AG09319 (cell line): ENCODE data around the gene VAPA.

ENCODE experiments used
- DNase-seq: peaks from one replicate; pipeline ENCODE4 v3.0.0-alpha.2; 2010; ENCODE audit warnings: low read depth; ENCODE audit errors: extremely low read depth
- TF ChIP-seq, protein P1 (sequence below): IDR thresholded peaks from 2 replicates; pipeline ENCODE4 v1.5.1; 2011; ENCODE audit warnings: low read depth, mild to moderate bottlenecking, inconsistent platforms, low read length, moderate library complexity

VAPA gene

DNA sequence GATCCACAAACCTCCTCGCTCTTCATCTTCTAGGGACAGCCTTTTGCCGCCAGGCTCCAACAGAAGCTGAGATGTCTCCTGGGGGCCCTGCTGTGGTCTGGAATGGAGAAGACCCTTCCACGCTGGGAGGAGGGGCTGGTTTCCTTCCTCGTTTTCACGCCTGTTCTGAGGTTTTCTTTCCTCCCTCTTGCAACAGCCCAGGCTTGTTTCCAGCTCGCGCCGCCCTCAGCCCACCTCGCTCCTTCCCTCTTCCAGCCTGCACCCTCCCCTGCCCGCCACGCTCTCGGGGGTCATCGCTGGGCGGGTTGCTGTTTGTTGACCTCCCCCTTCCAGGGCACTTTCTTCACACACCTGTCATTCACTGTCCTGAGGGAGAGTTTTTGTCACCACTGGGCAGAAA, 55.4 kb downstream of the VAPA start:
- no peak for DNase-seq
- TF ChIP-seq, protein P1, sequence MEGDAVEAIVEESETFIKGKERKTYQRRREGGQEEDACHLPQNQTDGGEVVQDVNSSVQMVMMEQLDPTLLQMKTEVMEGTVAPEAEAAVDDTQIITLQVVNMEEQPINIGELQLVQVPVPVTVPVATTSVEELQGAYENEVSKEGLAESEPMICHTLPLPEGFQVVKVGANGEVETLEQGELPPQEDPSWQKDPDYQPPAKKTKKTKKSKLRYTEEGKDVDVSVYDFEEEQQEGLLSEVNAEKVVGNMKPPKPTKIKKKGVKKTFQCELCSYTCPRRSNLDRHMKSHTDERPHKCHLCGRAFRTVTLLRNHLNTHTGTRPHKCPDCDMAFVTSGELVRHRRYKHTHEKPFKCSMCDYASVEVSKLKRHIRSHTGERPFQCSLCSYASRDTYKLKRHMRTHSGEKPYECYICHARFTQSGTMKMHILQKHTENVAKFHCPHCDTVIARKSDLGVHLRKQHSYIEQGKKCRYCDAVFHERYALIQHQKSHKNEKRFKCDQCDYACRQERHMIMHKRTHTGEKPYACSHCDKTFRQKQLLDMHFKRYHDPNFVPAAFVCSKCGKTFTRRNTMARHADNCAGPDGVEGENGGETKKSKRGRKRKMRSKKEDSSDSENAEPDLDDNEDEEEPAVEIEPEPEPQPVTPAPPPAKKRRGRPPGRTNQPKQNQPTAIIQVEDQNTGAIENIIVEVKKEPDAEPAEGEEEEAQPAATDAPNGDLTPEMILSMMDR: no peak

DNA sequence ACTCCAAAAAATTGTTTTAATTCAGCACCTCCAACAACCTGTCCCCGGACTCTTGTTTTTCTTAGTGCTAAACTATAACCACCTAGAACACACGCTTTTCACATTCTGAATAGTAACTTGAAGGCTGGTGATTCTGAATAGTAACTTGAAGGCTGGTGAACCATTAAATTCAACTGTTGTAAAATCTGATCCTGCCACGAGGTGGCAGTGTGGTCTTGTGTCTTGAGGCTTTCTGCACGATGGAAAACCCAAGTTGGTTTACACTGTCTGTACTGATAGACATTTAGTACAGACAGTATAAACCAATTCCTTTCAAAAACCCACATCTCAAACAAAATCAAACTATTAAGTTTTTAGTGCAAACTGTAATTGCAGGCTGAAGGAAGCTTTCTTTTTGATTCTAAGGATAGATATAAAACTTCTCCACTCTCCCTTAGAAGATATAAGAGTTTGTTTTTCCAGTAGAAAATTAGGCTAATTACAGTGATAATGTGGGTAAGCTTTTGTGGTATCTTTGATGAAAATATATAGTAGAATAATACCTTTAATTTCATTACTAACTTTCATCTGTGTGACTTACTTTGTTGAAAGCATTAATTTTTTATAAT, 57.6 kb downstream of the VAPA start:
- DNase-seq: peak; percentile 52
- TF ChIP-seq, protein P1: peak; percentile 56

DNA sequence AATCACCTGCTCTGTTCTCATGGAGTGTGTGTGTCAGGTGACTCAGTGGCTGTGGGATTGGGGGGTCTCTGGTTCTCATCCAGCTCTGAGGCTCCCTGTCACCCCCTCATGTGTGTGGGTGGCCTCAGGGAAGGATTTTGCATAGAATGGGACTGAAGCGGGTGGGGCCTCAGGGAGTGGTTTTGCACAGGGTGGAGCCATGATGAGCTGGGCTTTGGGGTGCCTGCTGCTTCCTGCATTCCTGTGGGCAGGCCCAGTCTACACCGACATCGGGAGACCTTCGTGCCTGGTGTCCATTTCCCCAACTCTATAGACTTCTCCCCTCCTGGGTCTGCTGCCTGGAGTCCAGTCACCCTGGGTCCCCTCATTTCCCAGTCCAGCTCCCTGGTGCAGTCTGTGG, 59.7 kb downstream of the VAPA start:
- TF ChIP-seq, protein P1: no peak
- no peak for DNase-seq

DNA sequence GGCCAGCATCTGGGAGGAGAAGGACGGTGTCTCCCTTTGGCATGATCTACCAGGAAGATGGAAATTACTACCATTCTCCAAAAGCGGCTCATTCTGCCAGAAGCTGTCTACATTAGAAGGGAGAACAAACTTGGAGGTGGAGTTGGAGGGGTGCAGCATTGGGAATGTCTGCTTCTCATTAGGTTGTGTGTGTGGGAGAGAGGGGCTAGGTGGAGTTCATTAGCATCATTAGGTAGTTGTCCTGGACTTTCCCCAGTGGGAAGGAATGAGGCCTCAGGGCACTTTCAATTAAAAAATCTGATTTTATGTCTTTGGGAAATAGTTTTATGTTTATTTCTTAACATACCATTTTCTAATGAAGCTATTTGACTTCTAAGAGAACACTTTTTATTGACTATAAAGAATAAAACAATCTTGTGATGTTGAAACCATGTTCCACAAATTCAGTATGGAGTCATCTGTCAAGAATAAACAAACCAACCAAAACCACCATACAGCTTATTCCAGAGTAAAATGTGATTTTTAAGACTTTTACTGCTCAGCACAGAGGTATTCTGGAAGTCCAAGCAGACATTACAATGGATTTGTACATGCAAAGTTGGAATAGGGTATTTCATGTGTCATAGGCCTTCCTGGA, 60.6 kb downstream of the VAPA start:
- DNase-seq: peak; percentile 20
- TF ChIP-seq, protein P1: no peak

DNA sequence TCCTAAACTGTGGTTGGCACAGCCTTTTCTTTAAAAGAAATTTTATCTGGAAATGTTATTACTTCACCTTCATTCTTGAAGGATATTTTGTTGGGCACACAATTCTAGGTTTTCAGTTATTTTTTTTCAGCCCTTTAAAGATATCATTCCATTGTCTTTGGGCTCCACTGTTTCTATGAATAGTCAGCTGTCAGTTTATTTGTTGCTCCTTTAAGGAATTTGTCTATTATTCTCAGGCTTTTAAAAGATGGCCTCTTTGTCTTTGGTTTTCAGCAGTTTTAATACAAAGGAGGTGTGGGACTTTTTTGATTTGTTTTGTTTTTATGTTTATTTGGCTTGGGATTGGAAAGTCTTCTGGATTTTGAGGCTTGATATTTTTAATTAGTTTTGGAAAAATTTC, 61.8 kb downstream of the VAPA start:
- TF ChIP-seq, protein P1: no peak
- DNase-seq: no peak

DNA sequence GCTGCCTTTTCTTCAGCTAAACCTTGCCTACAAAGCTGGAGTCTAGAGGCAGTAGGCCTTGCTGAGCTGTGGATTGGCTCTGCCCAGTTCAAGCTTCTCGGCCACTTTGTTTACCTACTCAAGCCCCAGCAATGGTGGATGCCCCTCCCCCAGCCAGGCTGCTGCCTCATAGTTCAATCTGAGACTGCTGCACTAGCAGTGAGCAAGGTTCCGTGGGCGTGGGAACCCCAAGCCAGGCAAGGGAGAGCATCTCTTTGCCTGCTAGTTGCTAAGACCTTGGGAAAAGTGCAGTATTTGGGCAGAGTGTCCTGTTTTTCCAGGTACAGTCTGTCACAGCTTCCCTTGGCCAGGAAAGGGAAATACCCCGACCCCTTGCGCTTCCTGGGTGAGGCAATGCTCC, 68.9 kb downstream of the VAPA start:
- TF ChIP-seq, protein P1: no peak
- no peak for DNase-seq

DNA sequence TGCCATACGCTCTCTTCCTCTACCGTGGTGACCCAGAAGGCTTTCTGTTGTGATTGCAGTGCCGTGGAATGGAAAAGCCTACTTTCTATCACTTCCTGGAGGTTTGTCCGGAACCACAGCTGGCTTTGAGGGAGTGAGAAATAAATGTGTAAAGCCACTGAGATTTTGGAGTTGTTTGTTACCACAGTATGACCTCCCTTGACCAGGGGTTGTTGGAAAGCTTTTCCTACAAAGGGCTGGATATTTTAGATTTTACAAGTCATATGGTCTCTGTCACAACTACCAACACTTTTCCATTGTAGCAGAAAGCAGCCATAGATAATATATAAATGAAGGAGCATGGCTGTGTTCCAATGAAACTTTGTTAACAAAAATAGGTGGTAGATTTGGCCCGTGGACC, 70.3 kb downstream of the VAPA start:
- TF ChIP-seq, protein P1: no peak
- DNase-seq: no peak
